H1 (cell line): Measurements from ENCODE around the gene IL36B. TPM values are rescaled to one million over a fixed set of nuclear protein-coding genes. Genes with fewer than 3 reads are reported as not detected.

ENCODE experiments used
- CTCF ChIA-PET: fragments of 300-600 bp; sonication (Branson Sonifier 250); formaldehyde crosslinking; loops from one replicate; lab custom pipeline; 2021; ENCODE audit not compliant: partially characterized antibody; lab: Charles Lee
- POLR2A ChIA-PET: fragments of 300-600 bp; sonication (Branson Sonifier 250); formaldehyde crosslinking; loops from one replicate; lab custom pipeline; 2021; ENCODE audit warnings: inconsistent platforms; ENCODE audit not compliant: partially characterized antibody; lab: Charles Lee
- DNase-seq, 2 experiments: peaks; one replicate each; pipeline versions ENCODE4 v3.0.0 to v3.0.0-alpha.2; 2010 to 2022; ENCODE audit warnings: low spot score in 2 of 2, low read depth in 1 of 2, mixed read lengths in 1 of 2
- FAIRE-seq: peaks from 2 replicates; lab custom pipeline; 2011; peaks lifted over from hg19 to GRCh38; lab: Jason Lieb, UNC
- H2AFZ ChIP-seq: 2 replicates; pipeline ENCODE4 v1.8.1; 2012; ENCODE audit warnings: low read length, inconsistent platforms
- H2AK5ac ChIP-seq: 2 replicates; pipeline ENCODE4 v1.6.1; 2013; ENCODE audit warnings: low read depth, low read length
- H2BK120ac ChIP-seq: replicated peaks from 2 replicates; pipeline ENCODE3; 2013; ENCODE audit warnings: low read depth, low read length, inconsistent platforms
- H2BK12ac ChIP-seq: 2 replicates; pipeline ENCODE4 v1.6.1; 2013; ENCODE audit warnings: low read depth, low read length
- H2BK15ac ChIP-seq: 2 replicates; pipeline ENCODE4 v1.6.1; 2013; ENCODE audit warnings: low read length
- H2BK20ac ChIP-seq: 2 replicates; pipeline ENCODE4 v1.6.1; 2013; ENCODE audit warnings: low read length
- H2BK5ac ChIP-seq: 2 replicates; pipeline ENCODE4 v1.6.1; 2013; ENCODE audit warnings: low read depth, low read length
- H3K14ac ChIP-seq: 2 replicates; pipeline ENCODE4 v1.6.1; 2013; ENCODE audit warnings: inconsistent platforms; ENCODE audit not compliant: insufficient read length
- H3K18ac ChIP-seq: 2 replicates; pipeline ENCODE4 v1.6.1; 2013; ENCODE audit warnings: low read length; ENCODE audit errors: extremely low read depth
- H3K23ac ChIP-seq: 2 replicates; pipeline ENCODE4 v1.6.1; 2013; ENCODE audit warnings: inconsistent platforms; ENCODE audit not compliant: insufficient read length
- H3K23me2 ChIP-seq: 2 replicates; pipeline ENCODE4 v1.6.1; 2013; ENCODE audit warnings: low read depth, low read length
- H3K27ac ChIP-seq: 2 replicates; pipeline ENCODE4 v1.6.1; 2011; ENCODE audit warnings: low read depth, low read length, inconsistent platforms
- H3K27me3 ChIP-seq, 4 experiments: replicated peaks in 1 of 4; 1 replicate in 1 of 4; 2 replicates in 3 of 4; pipeline versions ENCODE4 v1.6.1 to v1.8.1; 2011 to 2013; ENCODE audit warnings: low read length in 3 of 4, mild to moderate bottlenecking in 3 of 4, inconsistent platforms in 2 of 4, mixed read lengths in 2 of 4, moderate library complexity in 1 of 4; ENCODE audit not compliant: control insufficient read depth in 3 of 4, insufficient read depth in 3 of 4; ENCODE audit errors: extremely low read depth in 1 of 4
- H3K36me3 ChIP-seq, 4 experiments: 2 replicates each; pipeline versions ENCODE4 v1.6.1 to v1.8.1; 2011 to 2013; ENCODE audit warnings: mild to moderate bottlenecking in 4 of 4, low read length in 3 of 4, moderate library complexity in 2 of 4, control low read depth in 1 of 4, inconsistent platforms in 1 of 4; ENCODE audit not compliant: insufficient read depth in 4 of 4, control insufficient read depth in 2 of 4
- H3K4ac ChIP-seq: replicated peaks from 2 replicates; pipeline ENCODE3; 2013; ENCODE audit warnings: low read length, low read depth, mixed read lengths, inconsistent platforms; ENCODE audit not compliant: insufficient read length
- H3K4me1 ChIP-seq, 4 experiments: replicated peaks in 1 of 4; 1 replicate in 1 of 4; 2 replicates in 3 of 4; pipeline versions ENCODE4 v1.6.1 to v1.8.1; 2011 to 2013; ENCODE audit warnings: low read length in 3 of 4, inconsistent platforms in 2 of 4, mixed read lengths in 1 of 4; ENCODE audit not compliant: insufficient read depth in 4 of 4, control insufficient read depth in 3 of 4
- H3K4me2 ChIP-seq, 2 experiments: 2 replicates each; pipeline versions ENCODE4 v1.6.1 to v1.8.1; 2011 to 2013; ENCODE audit warnings: low read depth in 2 of 2, low read length in 2 of 2, control low read depth in 1 of 2, inconsistent platforms in 1 of 2, mild to moderate bottlenecking in 1 of 2; ENCODE audit not compliant: insufficient read depth in 1 of 2
- H3K4me3 ChIP-seq, 4 experiments: fragments of 200-600, 300-600 bp in 1 of 4; sonication (generic), shearing (Covaris generic), sonication (Bioruptor Twin) in 1 of 4; 2 replicates each; pipeline versions ENCODE4 v1.5.1 to v1.8.1; 2011 to 2016; ENCODE audit warnings: low read length in 4 of 4, low read depth in 3 of 4, control low read depth in 2 of 4, inconsistent platforms in 2 of 4, mild to moderate bottlenecking in 2 of 4, mixed read lengths in 1 of 4, moderate library complexity in 1 of 4; ENCODE audit not compliant: insufficient read depth in 2 of 4; ENCODE audit errors: extremely low read depth in 1 of 4
- H3K56ac ChIP-seq: replicated peaks from 2 replicates; pipeline ENCODE3; 2013; ENCODE audit warnings: low read depth, mild to moderate bottlenecking, mixed read lengths, low read length, inconsistent platforms; ENCODE audit not compliant: insufficient read length
- H3K79me1 ChIP-seq: 2 replicates; pipeline ENCODE4 v1.6.1; 2013; ENCODE audit warnings: low read depth, low read length, control low read depth
- H3K79me2 ChIP-seq, 2 experiments: 2 replicates each; pipeline versions ENCODE4 v1.6.1 to v1.8.1; 2012 to 2013; ENCODE audit warnings: low read length in 2 of 2, mild to moderate bottlenecking in 2 of 2, inconsistent platforms in 1 of 2; ENCODE audit not compliant: insufficient read depth in 2 of 2, control insufficient read depth in 1 of 2
- H3K9ac ChIP-seq, 4 experiments: replicated peaks in 1 of 4; 1 replicate in 1 of 4; 2 replicates in 3 of 4; pipeline versions ENCODE4 v1.6.1 to v1.8.1; 2011 to 2013; ENCODE audit warnings: low read depth in 3 of 4, low read length in 3 of 4, control low read depth in 2 of 4, mild to moderate bottlenecking in 2 of 4, moderate library complexity in 2 of 4, inconsistent platforms in 1 of 4; ENCODE audit errors: extremely low read depth in 1 of 4
- H3K9me3 ChIP-seq, 2 experiments: 2 replicates each; pipeline versions ENCODE4 v1.6.1 to v1.8.1; 2012 to 2013; ENCODE audit warnings: mild to moderate bottlenecking in 2 of 2, moderate library complexity in 2 of 2, control low read depth in 1 of 2, inconsistent platforms in 1 of 2, low read depth in 1 of 2, low read length in 1 of 2, mixed read lengths in 1 of 2; ENCODE audit not compliant: insufficient read depth in 2 of 2
- H4K20me1 ChIP-seq, 2 experiments: replicated peaks in 1 of 2; 2 replicates each; pipeline versions ENCODE3 to v1.8.1; 2011 to 2013; ENCODE audit warnings: inconsistent platforms in 2 of 2, low read length in 2 of 2, mild to moderate bottlenecking in 1 of 2; ENCODE audit not compliant: insufficient read depth in 2 of 2, control insufficient read depth in 1 of 2
- H4K5ac ChIP-seq: 2 replicates; pipeline ENCODE4 v1.6.1; 2013; ENCODE audit warnings: low read length, low read depth, mixed read lengths, inconsistent platforms; ENCODE audit not compliant: insufficient read length
- H4K8ac ChIP-seq: 2 replicates; pipeline ENCODE4 v1.8.0; 2013; ENCODE audit warnings: mild to moderate bottlenecking, moderate library complexity, low read length, inconsistent platforms; ENCODE audit not compliant: insufficient read depth; ENCODE audit errors: extremely low read depth
- H4K91ac ChIP-seq: replicated peaks from 2 replicates; pipeline ENCODE3; 2013; ENCODE audit warnings: low read length, mixed read lengths, inconsistent platforms; ENCODE audit not compliant: insufficient read length
- ATF2 ChIP-seq: IDR thresholded peaks from 2 replicates; pipeline ENCODE4 v1.6.1; 2012; ENCODE audit warnings: low read length, inconsistent platforms
- BRCA1 ChIP-seq: IDR thresholded peaks from 2 replicates; pipeline ENCODE4 v1.6.1; 2012; ENCODE audit warnings: low read depth, low read length, improper control_type of control experiment
- EP300 ChIP-seq, 2 experiments: IDR thresholded peaks; 1 replicate in 1 of 2; 2 replicates in 1 of 2; pipeline ENCODE4 v1.6.1; 2011 to 2012; ENCODE audit warnings: low read depth in 2 of 2, low read length in 2 of 2, mild to moderate bottlenecking in 2 of 2, borderline replicate concordance in 1 of 2, inconsistent platforms in 1 of 2, moderate library complexity in 1 of 2
- HDAC6 ChIP-seq: IDR thresholded peaks from one replicate; pipeline ENCODE4 v1.7.1; 2012; ENCODE audit warnings: low read depth, mild to moderate bottlenecking, inconsistent platforms, low read length, moderate library complexity
- JUN ChIP-seq: IDR thresholded peaks from 2 replicates; pipeline ENCODE4 v1.6.1; 2011; ENCODE audit warnings: low read depth, mild to moderate bottlenecking, improper control_type of control experiment, low read length
- KDM1A ChIP-seq: fragments of 200-600, 300-600 bp; sonication (generic); IDR thresholded peaks from 2 replicates; pipeline ENCODE4 v1.7.1; 2016; ENCODE audit warnings: mild to moderate bottlenecking, low read length, borderline replicate concordance
- NANOG ChIP-seq: IDR thresholded peaks from 2 replicates; pipeline ENCODE4 v1.6.1; 2011; ENCODE audit warnings: low read length, low read depth, mild to moderate bottlenecking, inconsistent platforms; ENCODE audit not compliant: insufficient read depth, poor library complexity, severe bottlenecking
- RNF2 ChIP-seq: fragments of 200-900, 300-1000 bp; sonication (generic); IDR thresholded peaks from 2 replicates; pipeline ENCODE4 v1.7.1; 2016; ENCODE audit warnings: borderline replicate concordance, low read depth, mild to moderate bottlenecking, antibody characterized with exemption, low read length; ENCODE audit not compliant: poor library complexity, severe bottlenecking; ENCODE audit errors: missing control alignments
- SIN3A ChIP-seq, 2 experiments: IDR thresholded peaks in 1 of 2; conservative IDR thresholded peaks in 1 of 2; 2 replicates each; pipeline ENCODE4 v1.6.1; 2011 to 2012; ENCODE audit warnings: low read length in 2 of 2, improper control_type of control experiment in 1 of 2, low read depth in 1 of 2, mild to moderate bottlenecking in 1 of 2
- SUZ12 ChIP-seq: fragments of 200-600 bp; sonication (generic); IDR thresholded peaks from 2 replicates; pipeline ENCODE4 v1.6.1; 2012; ENCODE audit warnings: mild to moderate bottlenecking, inconsistent platforms, low read length, moderate library complexity, mixed read lengths
- YY1 ChIP-seq: IDR thresholded peaks from 2 replicates; pipeline ENCODE4 v1.6.1; 2011; ENCODE audit warnings: low read depth, mild to moderate bottlenecking, low read length
- ZNF274 ChIP-seq: IDR thresholded peaks from 2 replicates; pipeline ENCODE4 v1.7.0; 2012; ENCODE audit warnings: low read length, borderline replicate concordance; ENCODE audit errors: extremely low read depth
- WGBS, 2 experiments: shearing (Covaris generic) in 1 of 2; methylation state at CpG; one replicate each; pipeline versions ENCODE4 v1.1.6 to v1.1.7; 2013 to 2015; ENCODE audit warnings: low lambda C conversion rate in 2 of 2, mixed read lengths in 2 of 2, inconsistent platforms in 1 of 2, low coverage in 1 of 2, missing lambda C conversion rate in 1 of 2; ENCODE audit not compliant: insufficient replicate concordance in 2 of 2, insufficient coverage in 1 of 2, insufficient read length in 1 of 2; ENCODE audit errors: extremely low coverage in 1 of 2, missing lambda C conversion rate in 1 of 2; 5-methylcytosine and 5-hydroxymethylcytosine counted together
- polyA plus RNA-seq, 7 experiments: library from polyadenylated mRNA; depleted of rRNA in 3 of 7; stranded (reverse) in 5 of 7; unstranded in 2 of 7; fragments of >200 nt in 5 of 7; fragments of 200-250 nt in 2 of 7; gene quantifications; 1 replicate in 5 of 7; 2 replicates in 1 of 7; 4 replicates in 1 of 7; pipeline versions ENCODE4 v1.2.1 to v1.2.3, GENCODE V29; 2011 to 2013; ENCODE audit warnings: missing spikeins in 2 of 7, mixed read lengths in 2 of 7
- total RNA-seq: library from RNA; stranded (reverse); fragmentation: NEBNext Ultra II Directional; extraction: Animal tissue kit (Norgen Biotek cat#: 25700); gene quantifications from 2 replicates; pipeline ENCODE4 v1.2.1, GENCODE V29; 2021

IL36B gene
- total and polyA plus RNA-seq, 2 of the 8 experiments (the other 6 are each of a cell fraction or from before 2014, with no cell fraction given) = not detected

GRCh38 chr2:113018509-113018908, 34.2 kb downstream of the IL36B start:
- Histone ChIP-seq H4K20me1 (no peaks in the 10 kb centered on the region), H4K5ac (no peak overlapping the region), H3K4me2 (no peak overlapping the region), H3K9me3 (peaks cover 0 to 4% of the 10 kb centered on the region in 2 experiments; a peak in 1 of 4 replicates), H3K36me3 (no peaks in the 10 kb centered on the region), H3K14ac (no peak overlapping the region), H4K8ac (no peak overlapping the region), H3K79me2 (no peaks in the 10 kb centered on the region), H3K18ac (no peak overlapping the region), H2BK15ac (no peak overlapping the region), H3K27me3 (no peaks in the 10 kb centered on the region), H3K56ac (no peak overlapping the region), H3K4ac (no peak overlapping the region), H3K23me2 (no peaks in the 10 kb centered on the region), H3K4me1 (no peaks in the 10 kb centered on the region), H2AK5ac (no peak overlapping the region), H3K23ac (no peak overlapping the region), H2BK5ac (no peak overlapping the region), H2BK20ac (no peak overlapping the region), H3K9ac (no peak overlapping the region), H2BK12ac (no peak overlapping the region), H3K4me3 (no peak overlapping the region), H3K27ac (no peak overlapping the region), H2BK120ac (no peak overlapping the region), H3K79me1 (no peaks in the 10 kb centered on the region), H4K91ac (no peak overlapping the region), H2AFZ (no peak overlapping the region)
- POLR2A ChIA-PET = no interaction called here
- no peak for FAIRE-seq
- 90% methylated on average over 3 of the region's 3 CpGs; no CpG with 5 or more reads in 1 of the 2 experiments for WGBS, 2 experiments
- CTCF ChIA-PET = no interaction called here
- no peak for DNase-seq
- TF ChIP-seq NANOG (no peak), RNF2 (no peak), ATF2 (no peak), ZNF274 (no peak), SUZ12 (no peak), SIN3A (conservative IDR thresholded peaks at IDR 0.05 in 1 of 2, IDR thresholded peaks at IDR 0.05 in 1 of 2; ENCODE audit: low read depth in 1 of 2, low read length in 2 of 2) (no peak), JUN (no peak), EP300 (IDR thresholded peaks at IDR 0.05; ENCODE audit: borderline replicate concordance in 1 of 2, low read depth in 2 of 2, low read length in 2 of 2) (no peak), KDM1A (no peak), YY1 (no peak), HDAC6 (no peak), BRCA1 (no peak)
